Activated CD4-positive, alpha-beta T cell treated with anti-CD3 and anti-CD28 coated beads, Interleukin-2, amount 50 U/mL, for 48 hours (primary cell): Measurements from ENCODE around the gene SUPT3H.
"Not testable (repeated sequence)": the region's sequence is repeated elsewhere in the genome, so short reads cannot be mapped to it uniquely, and the experiment has no call there.

Experiments
- DNase-seq, 2 experiments: peaks; one replicate each; pipeline ENCODE4 v3.0.0-alpha.2; 2020

The SUPT3H gene

DNA sequence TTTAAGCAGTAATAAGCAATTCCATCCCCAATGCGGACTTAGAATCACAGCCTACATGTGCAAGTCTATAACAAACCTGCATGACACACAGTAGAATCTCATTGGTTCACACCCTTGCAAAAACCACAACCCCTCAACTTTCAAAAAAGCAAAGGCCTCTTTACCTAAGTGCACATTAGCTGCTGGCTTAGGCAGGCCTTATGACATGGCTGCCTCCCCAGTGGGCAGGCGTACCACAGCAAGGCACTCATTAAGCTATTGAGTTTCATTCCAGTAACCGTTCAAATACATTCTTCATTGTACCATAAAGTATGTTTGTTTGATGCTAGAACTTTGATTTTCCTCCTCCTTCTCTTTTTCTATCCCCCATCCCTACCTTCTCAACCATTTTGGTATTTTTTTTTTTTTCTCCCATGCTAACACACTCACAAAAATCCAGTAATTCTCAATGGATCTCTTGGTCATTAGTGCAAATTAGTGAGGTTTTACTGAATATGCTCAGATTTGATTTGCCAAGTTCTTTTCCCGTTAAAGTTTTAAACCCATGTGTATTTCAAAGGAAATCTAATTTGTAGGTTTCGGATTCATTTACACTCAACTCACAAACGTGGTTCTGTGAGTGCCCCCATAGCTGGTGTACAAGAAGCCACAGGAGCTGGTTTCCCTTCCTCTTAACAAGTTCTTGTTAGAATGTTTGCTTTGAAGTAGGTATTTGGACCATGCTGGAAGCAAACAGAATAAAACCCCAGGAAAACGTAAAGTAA is 510.0 kb downstream of the SUPT3H start:
- DNase-seq: no peak

GRCh38 chr6:44865184-44865583 is 512.5 kb downstream of the SUPT3H start:
- not testable (repeated sequence) for DNase-seq

- DNase-seq: no peak
Observed at GRCh38 chr6:44859901-44860410, 517.8 kb downstream of the SUPT3H start.

- DNase-seq: no peak
Observed at GRCh38 chr6:44858998-44859397, 518.7 kb downstream of the SUPT3H start.

GRCh38 chr6:44856479-44856878 is 521.3 kb downstream of the SUPT3H start:
- DNase-seq: no peak

- DNase-seq: no peak
Observed at GRCh38 chr6:44855562-44856411, 521.9 kb downstream of the SUPT3H start.

DNA sequence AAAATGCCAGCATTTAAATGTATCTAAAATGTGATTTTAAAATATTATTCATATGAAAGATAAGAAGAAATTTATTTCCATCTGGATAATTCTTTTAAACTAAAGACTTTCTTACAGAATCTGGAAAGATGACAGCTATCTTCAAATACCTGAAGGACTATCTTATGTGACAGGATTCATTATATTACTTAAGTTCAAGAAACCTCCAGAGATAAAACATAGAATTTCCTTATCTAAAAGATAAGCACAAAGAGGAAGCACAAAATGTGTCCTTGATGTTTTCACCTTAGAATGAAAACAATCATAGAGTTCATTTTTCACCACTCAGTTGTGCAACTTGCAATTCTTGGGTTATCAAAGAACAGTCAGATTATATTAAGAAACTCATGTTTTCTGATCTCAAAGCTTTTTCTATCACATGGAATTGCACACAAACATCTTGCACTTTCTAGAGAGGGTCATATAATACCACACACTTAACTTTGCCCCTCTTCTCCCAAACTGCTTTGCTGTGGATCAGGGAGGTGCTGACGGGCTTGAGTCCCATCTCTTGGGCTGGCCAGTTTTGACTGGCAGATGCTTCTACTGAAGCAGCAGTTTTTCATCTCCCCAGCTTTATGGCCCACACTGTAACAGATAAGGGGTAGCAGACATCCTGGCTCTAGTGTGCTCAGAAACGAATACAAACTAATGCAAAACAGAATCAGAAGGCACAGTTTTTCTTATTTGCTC is 522.9 kb downstream of the SUPT3H start:
- no peak for DNase-seq

GRCh38 chr6:44851176-44851575 is 526.6 kb downstream of the SUPT3H start:
- no peak for DNase-seq

- DNase-seq: no peak
Observed at GRCh38 chr6:44850312-44850711, 527.4 kb downstream of the SUPT3H start.

- no peak for DNase-seq
Observed at GRCh38 chr6:44849806-44850205, 527.9 kb downstream of the SUPT3H start.

DNA sequence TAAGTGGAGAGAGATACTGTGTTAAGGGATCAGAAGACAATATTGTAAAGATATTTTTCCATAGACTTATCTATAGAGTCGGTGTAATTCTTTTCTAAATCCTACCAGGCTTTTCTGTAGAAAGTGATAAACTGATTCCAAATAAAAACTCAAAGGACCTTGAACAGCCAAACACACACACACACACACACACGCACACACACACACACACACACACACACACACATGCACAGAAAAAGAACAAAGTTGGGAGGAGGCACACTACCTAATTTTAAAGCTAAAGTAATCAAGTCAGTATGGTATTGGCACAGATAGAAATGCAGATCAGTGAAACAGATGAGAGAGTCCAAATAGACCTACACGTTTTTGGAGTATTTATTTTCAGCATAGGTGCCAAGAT is 534.0 kb downstream of the SUPT3H start:
- DNase-seq: no peak

DNA sequence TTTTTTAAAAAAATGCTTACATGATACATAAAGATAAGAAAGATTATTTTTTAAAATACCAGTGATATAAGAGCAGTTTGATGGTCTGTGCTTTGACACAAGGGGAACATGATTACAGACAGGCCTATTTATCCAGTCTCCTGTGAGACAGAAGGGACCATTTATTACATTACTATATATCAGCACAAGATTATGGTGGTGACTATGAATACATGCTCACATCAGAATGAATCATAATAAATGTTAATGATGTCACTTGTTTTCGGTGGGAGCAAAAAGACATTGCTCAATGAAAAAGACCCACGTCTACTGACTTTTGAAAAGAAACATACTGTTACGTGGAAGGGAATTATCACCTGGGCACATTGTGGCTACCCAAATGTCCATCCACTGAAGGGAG is 535.1 kb downstream of the SUPT3H start:
- no peak for DNase-seq

- DNase-seq: no peak
Observed at GRCh38 chr6:44841829-44842228, 535.9 kb downstream of the SUPT3H start.

DNA sequence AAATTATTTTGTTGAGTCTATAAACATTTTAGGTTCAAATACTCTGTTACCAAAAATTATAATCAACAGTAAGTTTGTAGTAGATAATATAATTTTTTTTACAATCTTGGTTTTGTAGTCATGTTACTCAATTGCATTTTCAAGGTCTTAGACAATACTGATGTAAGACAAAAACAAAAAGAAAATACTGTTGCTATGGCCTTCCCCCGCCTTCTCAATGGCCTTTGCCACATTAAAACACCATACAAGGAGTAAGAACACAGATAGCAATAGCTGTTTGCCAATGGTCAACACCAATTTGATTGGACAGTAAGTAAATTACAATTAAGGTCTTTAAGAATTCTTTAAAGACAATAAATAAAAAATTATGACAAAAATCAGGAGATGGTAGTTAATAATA is 540.0 kb downstream of the SUPT3H start:
- no peak for DNase-seq

GRCh38 chr6:44837255-44837654 is 540.5 kb downstream of the SUPT3H start:
- no peak for DNase-seq

DNA sequence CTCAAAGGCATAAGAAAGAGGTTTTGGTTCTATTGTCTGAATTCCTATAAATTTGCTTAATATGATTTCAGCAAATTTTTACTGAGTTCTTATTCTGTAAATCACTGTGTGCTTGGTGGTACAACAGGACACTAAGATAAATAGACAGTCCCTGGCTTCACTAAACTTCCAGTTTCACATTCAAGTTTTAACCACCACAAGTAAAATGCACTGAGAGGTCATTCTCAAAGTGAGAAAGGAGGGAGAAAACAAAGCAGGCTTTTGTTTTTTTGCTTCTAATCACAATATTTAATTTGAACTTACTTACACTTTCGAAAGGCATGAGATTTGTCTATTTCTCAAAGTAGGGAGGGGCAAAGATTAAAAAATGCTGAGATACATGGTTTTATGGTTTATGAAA is 544.5 kb downstream of the SUPT3H start:
- DNase-seq: no peak

DNA sequence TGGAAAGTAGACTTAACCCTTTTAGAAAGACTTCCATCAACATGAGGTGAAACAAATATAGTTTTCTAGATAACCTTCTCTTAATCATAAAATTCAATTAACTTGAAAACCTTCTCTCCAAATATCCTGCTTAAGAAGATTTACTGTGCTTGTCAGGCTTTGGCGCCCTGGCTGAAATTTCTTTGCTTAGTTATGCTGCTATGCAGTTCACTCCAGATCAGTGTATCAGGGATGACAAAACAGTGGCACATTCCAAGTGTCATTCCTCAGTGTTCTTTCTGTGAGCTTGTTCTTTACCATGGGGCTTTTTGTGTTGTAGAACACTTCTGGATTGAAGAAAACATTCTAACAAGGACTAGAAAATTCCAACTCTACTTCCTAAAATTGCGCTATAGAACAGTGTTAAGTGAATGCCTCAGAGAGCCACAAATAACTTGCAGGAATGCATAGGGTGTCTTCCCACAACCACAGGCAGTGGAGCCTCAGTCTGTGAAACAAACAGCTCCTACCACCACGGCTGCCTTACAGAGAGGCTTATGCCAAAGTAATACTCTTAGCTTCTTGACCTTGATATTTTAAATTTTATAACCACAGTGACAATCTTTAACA is 546.6 kb downstream of the SUPT3H start:
- DNase-seq: no peak

DNA sequence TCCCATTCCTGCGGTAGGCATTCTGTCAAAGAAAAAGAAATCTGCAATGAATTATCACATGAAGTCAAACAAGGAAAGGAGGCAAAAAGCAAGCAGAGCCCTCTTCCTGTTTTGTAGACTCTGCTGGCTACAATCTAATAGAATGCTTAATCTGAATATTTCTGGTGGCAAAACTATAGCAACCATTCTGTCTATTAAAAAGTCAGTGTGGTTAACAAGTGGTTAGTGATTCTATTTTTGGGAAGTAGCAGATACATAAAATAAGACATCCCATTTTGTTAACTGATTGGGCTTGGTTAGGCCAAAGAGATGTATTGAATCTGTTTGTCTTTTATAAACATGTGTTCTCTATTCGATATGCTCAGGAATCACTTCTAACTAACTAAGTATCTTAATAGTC is 547.9 kb downstream of the SUPT3H start:
- DNase-seq: no peak

GRCh38 chr6:44828780-44829179 is 549.0 kb downstream of the SUPT3H start:
- DNase-seq: no peak

DNA sequence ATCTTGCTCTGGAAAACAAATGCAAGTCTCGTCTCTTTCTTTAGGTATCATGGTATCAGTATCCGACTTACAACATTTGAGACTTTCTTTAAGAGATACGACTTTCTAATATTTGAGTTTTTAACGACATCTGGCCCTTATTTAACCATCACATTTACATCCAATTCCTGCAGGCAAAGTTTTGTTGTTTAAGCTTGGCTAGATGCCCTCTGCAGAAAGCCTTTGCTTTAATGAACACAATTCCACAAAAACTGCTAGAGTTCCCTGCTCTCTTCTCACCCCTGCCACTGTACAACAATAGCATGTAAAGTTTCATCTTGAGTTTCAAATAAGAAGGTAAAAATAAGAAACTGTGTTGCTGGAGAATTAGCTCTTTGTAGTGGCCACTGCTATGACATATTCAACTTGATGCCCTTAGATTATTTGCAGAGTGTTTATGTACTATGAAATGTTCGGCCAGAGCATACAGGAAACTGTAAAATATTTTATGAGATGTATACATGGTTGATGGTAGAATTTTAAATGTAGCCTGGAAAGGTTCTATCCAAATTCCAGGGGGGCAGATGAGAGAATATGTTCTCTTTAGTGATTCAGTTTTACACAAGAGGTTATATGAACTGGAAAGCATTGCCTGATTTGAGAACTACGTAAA is 551.6 kb downstream of the SUPT3H start:
- no peak for DNase-seq

GRCh38 chr6:44825273-44825672 is 552.5 kb downstream of the SUPT3H start:
- no peak for DNase-seq

GRCh38 chr6:44824567-44824966 is 553.2 kb downstream of the SUPT3H start:
- DNase-seq: no peak
